Activated T-helper 2 cell treated with anti-CD3 and anti-CD28 coated beads, Interferon-gamma antibody, Interleukin-2, Interleukin-4, amounts not matched to agents 10 μg/mL and 5 μg/mL and 100 μg/mL, durations not matched to agents 14 hours and 24 hours and 36 hours (primary cell): ENCODE measurements around the gene PKLR. TPM values are rescaled to one million over a fixed set of nuclear protein-coding genes. Genes with fewer than 3 reads are reported as not detected.

Source experiments
- DNase-seq: peaks from one replicate; pipeline ENCODE4 v3.0.0; 2021; ENCODE audit warnings: low spot score
- H3K27ac Mint-ChIP-seq: one replicate; pipeline ENCODE4 v1.8.0; 2021; ENCODE audit warnings: mixed read lengths
- H3K27me3 Mint-ChIP-seq: one replicate; pipeline ENCODE4 v1.8.0; 2021; ENCODE audit warnings: low read depth, mixed read lengths
- H3K36me3 Mint-ChIP-seq: one replicate; pipeline ENCODE4 v1.8.0; 2021; ENCODE audit warnings: low read depth, mixed read lengths
- H3K4me1 Mint-ChIP-seq: one replicate; pipeline ENCODE4 v1.8.0; 2021; ENCODE audit warnings: low read depth, mixed read lengths
- H3K4me3 Mint-ChIP-seq: one replicate; pipeline ENCODE4 v1.8.0; 2021; ENCODE audit warnings: low read depth, mild to moderate bottlenecking, moderate library complexity, mixed read lengths
- H3K9me3 Mint-ChIP-seq: one replicate; pipeline ENCODE4 v1.8.0; 2021; ENCODE audit warnings: mixed read lengths
- intact Hi-C: fragments of 100-400 bp; cut with micrococcal nuclease; formaldehyde crosslinking; loops from one replicate; pipeline ENCODE4 v1.15.1; 2023
- total RNA-seq: library from RNA; stranded (reverse); gene quantifications from 2 replicates; pipeline ENCODE4 v1.2.3, GENCODE V29; 2022

PKLR gene
- total RNA-seq, 1 donor from 2014 or later: not detected

DNA sequence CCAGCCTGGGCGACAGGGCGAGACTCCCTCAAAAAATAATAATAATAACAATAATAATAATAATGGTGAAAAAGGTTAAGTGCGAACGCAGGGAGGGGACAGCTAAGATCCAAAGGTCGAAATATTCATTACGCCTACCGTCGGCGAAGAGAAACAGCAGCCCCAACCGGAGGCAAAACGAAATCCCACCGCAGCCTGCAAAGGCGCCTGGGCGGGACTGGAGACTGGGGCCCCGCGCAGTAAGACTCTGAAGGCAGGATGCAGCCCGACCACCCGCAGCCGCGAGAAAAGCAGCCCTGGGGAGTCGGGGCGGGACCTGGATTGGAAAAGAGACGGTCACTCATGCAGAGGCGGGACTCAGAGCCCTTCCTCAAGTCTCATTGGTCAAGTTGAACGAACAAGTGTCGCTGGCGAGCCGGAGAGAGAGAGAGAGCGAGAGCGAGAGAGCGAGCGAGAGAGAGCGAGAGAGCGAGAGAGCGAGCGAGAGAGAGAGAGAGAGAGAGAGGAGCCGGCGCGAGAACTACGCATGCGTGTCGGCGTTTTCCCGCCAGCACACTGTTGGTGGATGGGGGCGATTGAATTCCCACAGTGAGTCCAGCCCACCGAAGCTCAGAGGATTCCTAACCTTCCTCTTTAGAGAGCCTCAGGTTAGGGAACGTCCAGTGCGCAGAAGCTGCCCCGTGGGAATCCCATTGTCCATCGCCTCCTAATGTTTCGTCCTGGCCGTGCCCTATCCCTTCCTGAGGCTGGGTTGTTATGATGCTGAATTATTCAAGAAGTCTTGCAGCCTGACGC is 56.7 kb downstream of the PKLR start:
- peak; percentile 97 for DNase-seq
- Mint-ChIP-seq H3K27me3 (peaks cover 2% of the 10 kb centered on the region), H3K36me3 (peaks cover 20% of the 10 kb centered on the region), H3K4me3 (peak overlapping the region; percentile 77), H3K9me3 (no peaks in the 10 kb centered on the region), H3K4me1 (peaks cover 32% of the 10 kb centered on the region), H3K27ac (peak overlapping the region; percentile 87)
- intact Hi-C loops: loop anchor here (1.0 to 5.0 kb wide), 4 partner anchors 17 to 443 kb away; partner anchors contain the start of genes DAP3, MTX1, THBS3 and YY1AP1

GRCh38 chr1:155242805-155243358 is 58.4 kb downstream of the PKLR start:
- Mint-ChIP-seq H3K27ac (peak overlapping the region; percentile 83), H3K27me3 (peaks cover 2% of the 10 kb centered on the region), H3K36me3 (peaks cover 25% of the 10 kb centered on the region), H3K4me3 (peak overlapping the region; percentile 77), H3K9me3 (no peaks in the 10 kb centered on the region), H3K4me1 (peaks cover 32% of the 10 kb centered on the region)
- DNase-seq: no peak
- intact Hi-C loops: loop anchor here (5.0 kb wide), 3 partner anchors 36 to 444 kb away; partner anchors contain the start of genes DAP3, MTX1, THBS3 and YY1AP1

GRCh38 chr1:155241841-155242264 is 59.4 kb downstream of the PKLR start:
- peaks cover 2% of the 10 kb centered on the region for H3K27me3 Mint-ChIP-seq
- intact Hi-C loops: loop anchor here (5.0 kb wide), 3 partner anchors 35 to 445 kb away; partner anchors contain the start of genes DAP3, MTX1, THBS3 and YY1AP1
- H3K36me3 Mint-ChIP-seq: peaks cover 19% of the 10 kb centered on the region
- H3K27ac Mint-ChIP-seq: peak overlapping the region; percentile 75
- H3K4me3 Mint-ChIP-seq: peak overlapping the region; percentile 81
- peaks cover 32% of the 10 kb centered on the region for H3K4me1 Mint-ChIP-seq
- no peak for DNase-seq
- no peaks in the 10 kb centered on the region for H3K9me3 Mint-ChIP-seq

DNA sequence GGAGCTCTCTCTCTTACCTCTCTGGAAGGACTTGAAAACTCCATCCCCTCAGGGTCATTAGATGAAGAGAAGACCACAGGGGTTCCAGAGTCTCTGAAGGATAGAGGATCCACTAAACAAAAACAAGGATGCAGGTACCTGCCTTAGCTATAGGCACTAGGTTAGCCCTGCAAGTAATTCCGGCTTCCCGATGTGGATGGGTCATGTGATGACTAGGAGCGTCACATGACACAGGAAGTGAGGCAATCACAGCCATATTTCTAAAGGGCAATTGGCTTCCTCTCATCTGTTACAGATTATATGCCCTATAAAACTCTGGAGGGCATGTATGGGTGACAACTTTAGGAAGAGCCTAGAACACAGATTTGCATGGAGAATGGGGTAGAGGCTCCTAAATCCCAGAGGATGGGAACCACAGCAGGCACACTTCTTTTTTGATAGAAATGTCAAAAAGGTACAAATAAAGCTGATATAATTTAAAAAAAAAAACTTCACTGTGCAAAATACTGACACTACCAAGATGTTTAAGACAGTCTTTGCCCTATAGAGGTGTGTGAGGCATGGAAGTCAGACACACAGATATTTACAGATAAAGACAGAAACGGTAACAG is 60.1 kb downstream of the PKLR start:
- H3K4me1 Mint-ChIP-seq: peaks cover 32% of the 10 kb centered on the region
- intact Hi-C loops: loop anchor here (5.0 kb wide), 3 partner anchors 34 to 446 kb away; partner anchors contain the start of genes DAP3, MTX1, THBS3 and YY1AP1
- peak overlapping the region; percentile 81 for H3K4me3 Mint-ChIP-seq
- H3K27me3 Mint-ChIP-seq: peaks cover 2% of the 10 kb centered on the region
- H3K36me3 Mint-ChIP-seq: peaks cover 16% of the 10 kb centered on the region
- peak; percentile 67 for DNase-seq
- no peaks in the 10 kb centered on the region for H3K9me3 Mint-ChIP-seq
- peak overlapping the region; percentile 75 for H3K27ac Mint-ChIP-seq

Other genes with a start within 250 kb of the PKLR start
- 9.2 and 10.5 TPM in 2 replicates for gene EFNA4, start 237.7 kb downstream of the PKLR start, total RNA-seq
- gene EFNA3, start 222.6 kb downstream of the PKLR start, total RNA-seq: 6.0 and 7.1 TPM in 2 replicates
- gene EFNA1, start 173.6 kb downstream of the PKLR start, total RNA-seq: 0.18 and 0.39 TPM in 2 replicates
- gene SLC50A1, start 165.6 kb downstream of the PKLR start, total RNA-seq: 56.9 and 58.0 TPM in 2 replicates
- 49.0 and 51.0 TPM in 2 replicates for gene DPM3, start 160.9 kb downstream of the PKLR start, total RNA-seq
- gene KRTCAP2, start 128.1 kb downstream of the PKLR start, total RNA-seq: 237 and 247 TPM in 2 replicates
- 10.7 and 11.5 TPM in 2 replicates for gene TRIM46, start 127.6 kb downstream of the PKLR start, total RNA-seq
- gene THBS3, start 93.5 kb downstream of the PKLR start, total RNA-seq: 10.4 and 13.1 TPM in 2 replicates
- 58.6 and 64.0 TPM in 2 replicates for gene MTX1, start 92.7 kb downstream of the PKLR start, total RNA-seq
- gene ENTREP3, start 46.0 kb downstream of the PKLR start, total RNA-seq: 42.5 and 45.5 TPM in 2 replicates
- gene SCAMP3, start 39.1 kb downstream of the PKLR start, total RNA-seq: 113 and 123 TPM in 2 replicates
- gene CLK2, start 27.9 kb downstream of the PKLR start, total RNA-seq: 95.7 and 96.8 TPM in 2 replicates
- 4.8 and 5.4 TPM in 2 replicates for gene HCN3, start 24.0 kb downstream of the PKLR start, total RNA-seq
- 342 and 361 TPM in 2 replicates for gene FDPS, start 7.4 kb upstream of the PKLR start, total RNA-seq
- 31.4 and 34.5 TPM in 2 replicates for gene RUSC1, start 19.5 kb upstream of the PKLR start, total RNA-seq